ENCODE measurements around the gene SHQ1. TPM values are rescaled to one million over a fixed set of nuclear protein-coding genes. Genes with fewer than 3 reads are reported as not detected.
A peak's percentile ranks its signal among the peaks of the same experiment; 100 is the strongest.

Gene SHQ1
- total RNA-seq, 1 experiment from 2014 or later = 17.7 TPM

DNA sequence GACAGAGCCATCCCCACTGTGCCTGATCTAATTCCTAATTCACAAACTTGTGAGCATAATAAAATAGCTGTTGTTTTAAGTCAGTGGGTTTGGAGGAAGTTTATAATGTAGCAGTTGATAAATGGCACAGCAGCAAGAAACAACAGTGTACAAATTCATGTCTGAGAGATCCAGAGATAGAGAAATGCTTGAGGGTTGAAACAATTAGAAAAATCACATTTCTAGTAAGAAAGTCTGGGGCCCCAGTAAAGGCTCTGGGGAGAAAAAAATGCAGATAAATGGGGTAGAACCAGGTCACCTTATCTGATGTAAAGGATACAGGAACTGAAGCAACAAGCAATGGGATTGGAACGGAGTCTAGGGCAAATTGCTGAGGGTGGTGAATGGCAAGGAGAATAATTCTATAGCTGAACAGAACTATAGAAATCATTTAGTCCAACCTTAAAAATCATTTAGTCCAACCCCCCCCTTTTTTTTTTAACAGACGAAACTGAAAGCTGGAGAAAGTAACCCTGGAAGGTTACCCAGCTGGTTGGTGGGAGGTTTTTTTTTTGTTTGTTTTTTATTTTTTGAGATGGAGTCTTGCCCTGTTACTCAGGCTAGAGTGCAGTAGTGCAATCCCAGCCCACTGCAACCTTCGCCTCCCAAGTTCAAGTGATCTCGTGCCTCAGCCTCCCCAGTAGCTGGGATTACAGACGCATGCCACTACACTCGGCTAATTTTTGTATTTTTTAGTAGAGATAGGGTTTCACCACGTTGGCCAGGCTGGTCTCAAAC is 14.3 kb upstream of the SHQ1 start:
- DNase-seq = no peak
- H3K27me3 ChIP-seq = no peaks in the 10 kb centered on the region
- no peaks in the 10 kb centered on the region for H3K9me3 ChIP-seq
- no peak overlapping the region for H3K4me3 ChIP-seq
- no peaks in the 10 kb centered on the region for H3K36me3 ChIP-seq

GRCh38 chr3:72860846-72861245 is 12.6 kb upstream of the SHQ1 start:
- DNase-seq = no peak
- H3K4me3 ChIP-seq = no peak overlapping the region
- no peaks in the 10 kb centered on the region for H3K9me3 ChIP-seq

DNA sequence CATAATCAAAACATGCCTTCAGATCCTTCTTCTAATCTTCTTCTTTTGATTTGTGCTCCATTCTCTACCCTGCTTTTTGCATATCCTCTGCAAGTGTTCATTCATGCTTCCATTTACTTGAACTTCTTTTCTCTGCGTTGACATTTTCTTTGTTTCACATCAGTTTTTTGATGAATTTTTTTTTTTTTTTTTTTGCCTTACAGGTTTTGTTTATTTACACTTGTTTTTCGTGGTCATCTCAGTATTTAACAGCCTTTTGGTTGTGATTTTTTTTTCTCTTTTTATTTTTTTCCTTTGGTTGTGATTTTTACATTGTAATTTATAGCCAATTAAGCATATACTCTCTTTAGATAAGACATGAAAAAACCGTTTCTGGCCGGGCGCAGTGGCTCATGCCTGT is 11.8 kb upstream of the SHQ1 start:
- DNase-seq = no peak
- Histone ChIP-seq H3K27me3 (no peaks in the 10 kb centered on the region), H3K9me3 (no peaks in the 10 kb centered on the region), H3K36me3 (no peaks in the 10 kb centered on the region), H3K4me3 (no peak overlapping the region)

More at GRCh38 chr3:72860846-72861245, 12.6 kb upstream of the SHQ1 start:
- H3K27me3 ChIP-seq = no peaks in the 10 kb centered on the region
- H3K36me3 ChIP-seq = no peaks in the 10 kb centered on the region

- no peaks in the 10 kb centered on the region for H3K27me3 ChIP-seq
- no peak overlapping the region for H3K4me3 ChIP-seq
- H3K9me3 ChIP-seq = no peaks in the 10 kb centered on the region
- no peaks in the 10 kb centered on the region for H3K36me3 ChIP-seq
- no peak for DNase-seq
Observed at GRCh38 chr3:72855001-72855400, 6.8 kb upstream of the SHQ1 start.

DNA sequence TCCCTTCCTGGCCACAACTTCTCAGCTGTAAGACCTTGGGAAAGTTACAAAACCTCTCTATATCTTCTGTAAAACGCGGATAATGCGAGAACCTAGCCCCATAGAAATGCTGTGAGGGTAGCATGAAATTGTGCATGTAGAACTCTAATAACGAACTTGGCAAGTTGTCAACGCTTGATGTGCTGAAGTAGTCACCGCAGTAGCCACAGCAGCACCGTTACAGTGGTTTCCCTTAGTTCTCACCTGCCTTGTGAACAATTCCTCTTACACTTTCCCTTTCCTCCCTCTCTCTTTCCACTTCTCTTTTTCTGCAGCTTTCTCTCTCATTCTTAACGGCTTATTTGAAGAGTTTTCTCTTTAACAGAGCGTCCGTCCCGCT is 447 bp upstream of the SHQ1 start:
- peak overlapping the region; percentile 73 for H3K4me3 ChIP-seq
- H3K27me3 ChIP-seq = no peaks in the 10 kb centered on the region
- H3K36me3 ChIP-seq = no peaks in the 10 kb centered on the region
- H3K9me3 ChIP-seq = no peaks in the 10 kb centered on the region
- no peak for DNase-seq

GRCh38 chr3:72847282-72847681 is 963 bp downstream of the SHQ1 start:
- Histone ChIP-seq H3K36me3 (no peaks in the 10 kb centered on the region), H3K9me3 (no peaks in the 10 kb centered on the region), H3K4me3 (peak overlapping the region; percentile 73), H3K27me3 (no peaks in the 10 kb centered on the region)
- DNase-seq = no peak

DNA sequence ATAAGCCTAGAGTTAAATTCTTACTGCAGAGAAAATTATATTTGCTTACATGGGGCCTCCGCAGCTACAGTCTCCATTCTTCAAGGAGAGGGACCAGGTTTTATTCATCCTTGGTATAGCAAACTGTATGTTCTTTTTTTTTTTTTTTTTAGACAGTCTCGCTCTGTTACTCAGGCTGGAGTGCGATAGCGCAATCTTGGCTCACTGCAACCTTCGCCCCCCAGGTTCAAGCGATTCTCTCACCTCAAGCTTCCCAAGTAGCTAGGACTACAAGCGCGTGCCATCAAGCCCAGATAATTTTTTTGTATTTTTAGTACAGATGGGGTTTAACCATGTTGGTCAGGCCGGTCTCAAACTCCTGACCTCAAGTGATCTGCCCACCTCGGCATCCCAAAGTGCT is 2.1 kb downstream of the SHQ1 start:
- H3K36me3 ChIP-seq = peaks cover 4% of the 10 kb centered on the region; the same call in 1 of the 2 replicates

GRCh38 chr3:72844436-72844993 is 3.7 kb downstream of the SHQ1 start:
- H3K9me3 ChIP-seq = no peaks in the 10 kb centered on the region
- peaks cover 7% of the 10 kb centered on the region for H3K36me3 ChIP-seq
- no peak for DNase-seq
- no peak overlapping the region for H3K4me3 ChIP-seq
- H3K27me3 ChIP-seq = no peaks in the 10 kb centered on the region

More for the DNA sequence above, 2.1 kb downstream of the SHQ1 start:
- DNase-seq = no peak
- H3K27me3 ChIP-seq = no peaks in the 10 kb centered on the region
- no peak overlapping the region for H3K4me3 ChIP-seq
- no peaks in the 10 kb centered on the region for H3K9me3 ChIP-seq

- no peaks in the 10 kb centered on the region for H3K27me3 ChIP-seq
- DNase-seq = no peak
- peaks cover 7% of the 10 kb centered on the region for H3K36me3 ChIP-seq
- H3K4me3 ChIP-seq = no peak overlapping the region
- H3K9me3 ChIP-seq = no peaks in the 10 kb centered on the region
Observed at GRCh38 chr3:72839057-72839456, 9.2 kb downstream of the SHQ1 start.

DNA sequence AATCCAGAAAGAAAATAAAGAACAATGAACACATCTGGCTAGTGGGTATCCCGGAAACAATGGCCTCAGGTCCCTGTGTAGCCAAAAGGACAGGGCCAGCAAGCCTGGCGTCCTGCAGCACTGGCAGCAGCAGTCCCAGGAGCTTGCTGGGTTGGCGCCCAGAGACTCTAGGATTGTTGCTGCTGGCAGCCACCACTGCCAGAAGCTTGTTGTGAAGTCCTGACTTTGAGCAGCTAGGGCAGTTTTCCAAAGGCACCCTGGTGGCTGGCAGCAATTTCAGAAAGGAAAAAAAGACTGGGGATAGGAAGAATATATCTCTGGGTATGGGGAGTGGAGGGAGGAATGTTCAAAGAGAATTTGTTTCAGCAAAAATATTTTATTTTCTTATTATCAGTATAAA is 11.3 kb downstream of the SHQ1 start:
- Histone ChIP-seq H3K27me3 (no peaks in the 10 kb centered on the region), H3K9me3 (no peaks in the 10 kb centered on the region), H3K36me3 (peaks cover 5% of the 10 kb centered on the region), H3K4me3 (no peak overlapping the region)
- peak; percentile 88 for DNase-seq

DNA sequence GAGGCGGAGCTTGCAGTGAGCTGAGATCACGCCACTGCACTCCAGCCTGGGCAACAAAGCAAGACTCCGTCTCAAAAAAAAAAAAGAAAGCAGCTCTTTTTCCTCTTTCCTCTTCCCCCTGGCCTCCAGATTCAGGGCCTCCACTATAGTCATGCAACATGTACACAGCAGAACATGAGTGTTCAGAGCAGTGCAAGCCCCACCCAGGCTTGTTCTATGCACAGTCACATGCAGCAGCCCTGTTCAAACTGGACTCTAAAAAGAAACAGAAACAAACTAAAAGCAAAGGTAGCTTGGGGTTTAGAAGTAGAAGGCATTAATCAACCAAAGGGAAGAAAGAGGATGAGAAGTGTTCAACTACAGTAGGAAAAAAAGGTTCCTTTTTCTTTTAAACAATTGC is 11.8 kb downstream of the SHQ1 start:
- Histone ChIP-seq H3K36me3 (peaks cover 3% of the 10 kb centered on the region), H3K27me3 (no peaks in the 10 kb centered on the region), H3K4me3 (no peak overlapping the region), H3K9me3 (no peaks in the 10 kb centered on the region)
- no peak for DNase-seq

DNA sequence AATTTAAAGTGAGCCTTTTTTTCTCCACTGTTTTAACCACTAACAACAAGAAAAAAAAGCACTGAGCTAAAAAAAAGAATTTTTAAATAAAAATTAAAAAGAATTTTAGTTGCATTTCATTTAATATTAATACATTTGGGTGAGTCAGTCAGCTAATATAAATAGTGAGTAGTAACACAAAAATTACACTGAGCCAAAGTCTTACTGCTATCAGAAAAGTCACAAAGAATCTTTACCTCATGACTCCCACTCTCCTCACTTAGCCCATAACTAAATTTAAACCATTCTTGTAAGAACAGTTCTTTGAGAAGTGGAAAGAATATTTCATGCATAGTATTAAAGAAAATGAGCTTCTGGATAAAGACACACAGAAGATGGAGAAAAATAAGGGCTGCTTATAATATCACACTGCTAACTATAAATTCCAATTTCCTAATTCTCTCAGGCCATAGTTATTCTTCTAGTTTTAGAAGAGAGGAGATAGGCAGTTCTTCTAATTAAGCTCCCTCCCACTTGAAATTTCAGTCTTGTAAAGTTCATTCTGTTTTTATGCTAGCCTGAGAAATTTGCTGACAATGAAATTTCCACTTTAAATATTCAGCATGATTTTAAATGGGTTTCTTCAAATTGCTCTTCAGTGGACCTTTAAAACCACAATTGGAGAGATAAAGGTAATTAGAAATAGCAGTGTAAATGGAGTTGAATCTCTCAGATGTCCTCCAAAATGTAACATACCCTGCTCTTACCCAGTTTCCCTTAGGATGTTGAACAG is 17.6 kb downstream of the SHQ1 start:
- H3K27me3 ChIP-seq = no peaks in the 10 kb centered on the region
- DNase-seq = no peak
- no peak overlapping the region for H3K4me3 ChIP-seq

GRCh38 chr3:72829701-72830100 is 18.5 kb downstream of the SHQ1 start:
- Histone ChIP-seq H3K4me3 (no peak overlapping the region), H3K9me3 (no peaks in the 10 kb centered on the region), H3K27me3 (no peaks in the 10 kb centered on the region), H3K36me3 (no peaks in the 10 kb centered on the region)
- DNase-seq = no peak

More for the DNA sequence above, 17.6 kb downstream of the SHQ1 start:
- Histone ChIP-seq H3K36me3 (no peaks in the 10 kb centered on the region), H3K9me3 (no peaks in the 10 kb centered on the region)

- DNase-seq = peak; percentile 20
- Histone ChIP-seq H3K36me3 (no peaks in the 10 kb centered on the region; the same call in 1 of the 2 replicates), H3K4me3 (no peak overlapping the region), H3K9me3 (no peaks in the 10 kb centered on the region), H3K27me3 (no peaks in the 10 kb centered on the region)
Observed at GRCh38 chr3:72821161-72821781, 27.0 kb downstream of the SHQ1 start.

DNA sequence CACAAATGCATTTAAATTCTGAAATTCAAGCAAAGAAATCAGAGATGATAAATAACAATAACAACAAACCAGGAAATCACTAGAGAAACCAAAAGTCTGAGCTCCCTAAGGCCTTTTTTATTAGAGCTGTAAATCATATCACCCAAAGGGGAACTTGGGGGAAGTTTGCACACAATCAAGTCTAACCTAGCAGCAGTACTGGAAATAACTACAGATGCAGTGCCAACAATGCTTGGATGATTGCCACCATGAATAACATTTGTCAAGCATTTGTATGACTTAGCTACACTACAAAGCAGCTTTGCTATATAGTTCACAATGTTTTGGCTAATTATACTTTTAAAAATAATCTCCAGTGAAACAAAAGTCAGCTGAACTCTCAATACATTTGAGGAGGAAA is 27.8 kb downstream of the SHQ1 start:
- peak; percentile 38 for DNase-seq
- Histone ChIP-seq H3K36me3 (no peaks in the 10 kb centered on the region; the same call in 1 of the 2 replicates), H3K27me3 (no peaks in the 10 kb centered on the region), H3K9me3 (no peaks in the 10 kb centered on the region), H3K4me3 (no peak overlapping the region)

DNA sequence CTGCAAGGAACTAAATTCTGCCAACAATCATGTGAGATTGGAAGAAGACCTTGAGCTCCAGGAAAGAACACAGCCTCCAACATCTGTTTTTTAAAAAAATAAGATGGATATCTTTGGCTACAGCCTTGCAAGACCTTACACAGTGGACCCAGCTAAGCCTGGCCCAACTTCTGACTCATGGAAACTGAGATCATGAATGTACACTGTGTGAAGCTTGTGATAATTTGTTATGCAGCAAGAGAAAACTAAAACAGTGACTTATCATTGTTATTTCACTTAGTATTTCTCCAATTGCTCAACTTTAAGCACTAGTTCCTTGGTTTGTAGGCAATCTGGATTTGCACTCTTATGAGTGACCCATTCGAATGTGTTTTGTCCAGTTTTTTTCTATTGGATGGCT is 29.3 kb downstream of the SHQ1 start:
- H3K9me3 ChIP-seq = no peaks in the 10 kb centered on the region
- peak; percentile 30 for DNase-seq
- H3K27me3 ChIP-seq = no peaks in the 10 kb centered on the region
- H3K36me3 ChIP-seq = no peaks in the 10 kb centered on the region; the same call in 1 of the 2 replicates
- no peak overlapping the region for H3K4me3 ChIP-seq
